Keratinocyte (primary cell): ENCODE measurements around the gene NCR2. TPM values are rescaled to one million over a fixed set of nuclear protein-coding genes. Genes with fewer than 3 reads are reported as not detected.

Source experiments
- DNase-seq: peaks from one replicate; pipeline ENCODE4 v3.0.0-alpha.2; 2011; ENCODE audit warnings: low read depth, missing footprints, low spot score
- FAIRE-seq: peaks from 2 replicates; lab custom pipeline; 2011; peaks lifted over from hg19 to GRCh38; lab: Jason Lieb, UNC
- H2AFZ ChIP-seq: 2 replicates; pipeline ENCODE4 v1.6.0; 2012; ENCODE audit warnings: low read length, control low read depth, inconsistent platforms; ENCODE audit not compliant: control insufficient read depth
- H3K27ac ChIP-seq: 2 replicates; pipeline ENCODE4 v1.5.1; 2011; ENCODE audit warnings: low read length; ENCODE audit not compliant: control insufficient read depth, insufficient read depth
- H3K27me3 ChIP-seq: 3 replicates; pipeline ENCODE4 v1.6.0; 2011; ENCODE audit warnings: low read length; ENCODE audit not compliant: control insufficient read depth, insufficient read depth; ENCODE audit errors: extremely low read depth
- H3K36me3 ChIP-seq, 2 experiments: 2 replicates in 1 of 2; 3 replicates in 1 of 2; pipeline ENCODE4 v1.5.1; 2011; ENCODE audit warnings: low read length in 2 of 2, mild to moderate bottlenecking in 1 of 2; ENCODE audit not compliant: control insufficient read depth in 2 of 2, insufficient read depth in 2 of 2; ENCODE audit errors: extremely low read depth in 1 of 2
- H3K4me1 ChIP-seq: 3 replicates; pipeline ENCODE4 v1.5.1; 2011; ENCODE audit warnings: low read length; ENCODE audit not compliant: control insufficient read depth, insufficient read depth; ENCODE audit errors: extremely low read depth
- H3K4me2 ChIP-seq: 3 replicates; pipeline ENCODE4 v1.6.0; 2011; ENCODE audit warnings: low read depth, low read length; ENCODE audit not compliant: control insufficient read depth, insufficient read depth; ENCODE audit errors: extremely low read depth
- H3K4me3 ChIP-seq, 3 experiments: fragments of 200-600 bp in 1 of 3; sonication (generic) in 1 of 3; 2 replicates in 2 of 3; 3 replicates in 1 of 3; pipeline ENCODE4 v1.5.1; 2011 to 2016; ENCODE audit warnings: low read length in 3 of 3, mild to moderate bottlenecking in 3 of 3, control low read depth in 2 of 3, inconsistent platforms in 1 of 3, low read depth in 1 of 3, mixed read lengths in 1 of 3, mixed run types in 1 of 3, moderate library complexity in 1 of 3; ENCODE audit not compliant: control insufficient read depth in 2 of 3, insufficient read depth in 2 of 3; ENCODE audit errors: extremely low read depth in 1 of 3
- H3K79me2 ChIP-seq: 2 replicates; pipeline ENCODE4 v1.6.0; 2012; ENCODE audit warnings: low read length; ENCODE audit not compliant: control insufficient read depth, insufficient read depth
- H3K9ac ChIP-seq: 3 replicates; pipeline ENCODE4 v1.6.0; 2011; ENCODE audit warnings: low read length; ENCODE audit not compliant: control insufficient read depth, insufficient read depth; ENCODE audit errors: extremely low read depth
- H3K9me1 ChIP-seq: 3 replicates; pipeline ENCODE4 v1.6.0; 2011; ENCODE audit warnings: low read length; ENCODE audit not compliant: control insufficient read depth, insufficient read depth; ENCODE audit errors: extremely low read depth
- H3K9me3 ChIP-seq: 2 replicates; pipeline ENCODE4 v1.5.1; 2012; ENCODE audit warnings: low read depth, low read length; ENCODE audit not compliant: control insufficient read depth
- H4K20me1 ChIP-seq: 3 replicates; pipeline ENCODE4 v1.6.0; 2011; ENCODE audit warnings: low read length; ENCODE audit not compliant: control insufficient read depth, insufficient read depth; ENCODE audit errors: extremely low read depth
- CTCF ChIP-seq, 3 experiments: IDR thresholded peaks in 1 of 3; conservative IDR thresholded peaks in 1 of 3; optimal IDR thresholded peaks in 1 of 3; 2 replicates in 2 of 3; 3 replicates in 1 of 3; pipeline versions ENCODE3 to v1.5.1; 2011; ENCODE audit warnings: low read length in 3 of 3, mild to moderate bottlenecking in 3 of 3, moderate library complexity in 2 of 3, control low read depth in 1 of 3, inconsistent platforms in 1 of 3; ENCODE audit not compliant: insufficient read depth in 2 of 3; ENCODE audit errors: extremely low read depth in 1 of 3
- EZH2 ChIP-seq: IDR thresholded peaks from one replicate; pipeline ENCODE4 v1.6.1; 2012; ENCODE audit warnings: inconsistent platforms, mild to moderate bottlenecking, low read length, moderate library complexity
- dilution Hi-C: fragments of 300-500 bp; cut with MboI; formaldehyde crosslinking; loops from one replicate; pipeline ENCODE4 v1.7.0; 2020; ENCODE audit warnings: low sequenced_read_pairs; ENCODE audit not compliant: extremely low pct_ligation_motif_present
- polyA plus RNA-seq, 5 experiments: library from polyadenylated mRNA; depleted of rRNA in 3 of 5; stranded (reverse) in 3 of 5; stranded (forward) in 1 of 5; unstranded in 1 of 5; fragments of >200 nt; gene quantifications; 1 replicate in 1 of 5; 2 replicates in 3 of 5; 3 replicates in 1 of 5; pipeline versions ENCODE4 v1.2.1 to v1.2.3, GENCODE V29; 2011 to 2012; ENCODE audit warnings: missing spikeins in 2 of 5, low read depth in 1 of 5, low replicate concordance in 1 of 5

The NCR2 gene
- polyA plus RNA-seq, 1 donor (not counting 4 experiments of a cell fraction or from before 2014, with no cell fraction given), result not detected

DNA sequence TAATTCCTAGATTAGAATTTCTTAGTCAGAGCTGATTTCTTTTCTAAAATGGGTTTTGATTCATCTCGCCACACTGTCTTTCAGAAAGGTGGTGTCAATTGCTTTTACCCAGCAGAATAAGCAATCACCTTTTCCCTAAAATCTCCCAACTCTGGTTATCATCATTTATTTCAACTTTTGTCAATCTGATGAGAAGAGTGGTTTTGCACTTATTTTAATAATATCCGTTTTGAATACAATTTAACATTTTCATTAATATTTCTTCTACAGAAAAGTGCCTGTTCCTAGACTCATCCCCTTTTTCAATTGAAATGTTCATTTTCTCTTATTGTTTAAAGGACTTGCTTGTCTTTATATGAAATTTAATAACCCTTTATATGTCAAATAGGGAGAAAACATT lies 8.2 kb upstream of the NCR2 start:
- Histone ChIP-seq H3K4me3 (no peak overlapping the region), H3K4me1 (no peaks in the 10 kb centered on the region), H3K36me3 (no peaks in the 10 kb centered on the region), H3K79me2 (no peaks in the 10 kb centered on the region), H2AFZ (no peak overlapping the region), H3K27ac (no peak overlapping the region), H3K9me1 (no peaks in the 10 kb centered on the region), H3K27me3 (peaks cover 20% of the 10 kb centered on the region), H3K4me2 (no peak overlapping the region), H3K9ac (no peak overlapping the region), H3K9me3 (no peaks in the 10 kb centered on the region), H4K20me1 (no peaks in the 10 kb centered on the region)
- dilution Hi-C loops, result no loop called here
- no peak for FAIRE-seq
- DNase-seq, result no peak
- TF ChIP-seq EZH2, result no peak
- TF ChIP-seq CTCF (optimal IDR thresholded peaks at IDR 0.05 in 1 of 3, IDR thresholded peaks at IDR 0.05 in 1 of 3, conservative IDR thresholded peaks at IDR 0.05 in 1 of 3; ENCODE audit: extremely low read depth in 1 of 3, insufficient read depth in 2 of 3, low read length in 3 of 3), result no peak

GRCh38 chr6:41331401-41332150 lies 3.8 kb upstream of the NCR2 start:
- Histone ChIP-seq H3K4me1 (no peaks in the 10 kb centered on the region), H3K4me2 (no peak overlapping the region), H3K79me2 (no peaks in the 10 kb centered on the region), H2AFZ (no peak overlapping the region), H3K9me1 (no peaks in the 10 kb centered on the region), H3K4me3 (no peak overlapping the region), H3K36me3 (no peaks in the 10 kb centered on the region), H3K9ac (no peak overlapping the region), H3K27ac (no peak overlapping the region), H3K27me3 (peaks cover 22% of the 10 kb centered on the region), H4K20me1 (no peaks in the 10 kb centered on the region), H3K9me3 (no peaks in the 10 kb centered on the region)
- no peak for FAIRE-seq
- TF ChIP-seq CTCF (optimal IDR thresholded peaks at IDR 0.05 in 1 of 3, IDR thresholded peaks at IDR 0.05 in 1 of 3, conservative IDR thresholded peaks at IDR 0.05 in 1 of 3; ENCODE audit: extremely low read depth in 1 of 3, insufficient read depth in 2 of 3, low read length in 3 of 3) (no peak), EZH2 (no peak)
- dilution Hi-C loops, result no loop called here
- no peak for DNase-seq
